GM19328 (cell line): ENCODE data around the gene AATK.
"Not testable (repeated sequence)": the region's sequence is repeated elsewhere in the genome, so short reads cannot be mapped to it uniquely, and the experiment has no call there.

Experiments used
- ATAC-seq: cut with Tn5 transposase; IDR thresholded peaks from one replicate; pipeline ENCODE4 v1.9.1; 2021; ENCODE audit warnings: mild to moderate bottlenecking, moderate library complexity; ENCODE audit not compliant: unreplicated experiment

AATK gene

GRCh38 chr17:81148571-81148970 lies 17.4 kb downstream of the AATK start:
- no peak for ATAC-seq

GRCh38 chr17:81147701-81148100 lies 18.3 kb downstream of the AATK start:
- ATAC-seq: no peak

GRCh38 chr17:81146208-81146607 lies 19.8 kb downstream of the AATK start:
- not testable (repeated sequence) for ATAC-seq

GRCh38 chr17:81144423-81144781 lies 21.6 kb downstream of the AATK start:
- ATAC-seq: no peak

GRCh38 chr17:81143717-81144422 lies 22.2 kb downstream of the AATK start:
- no peak for ATAC-seq

GRCh38 chr17:81143200-81143527 lies 22.9 kb downstream of the AATK start:
- no peak for ATAC-seq

GRCh38 chr17:81142301-81143199 lies 23.5 kb downstream of the AATK start:
- no peak for ATAC-seq

- ATAC-seq: no peak
Observed at GRCh38 chr17:81140695-81141094, 25.3 kb downstream of the AATK start.

- no peak for ATAC-seq
Observed at GRCh38 chr17:81140018-81140417, 26.0 kb downstream of the AATK start.

GRCh38 chr17:81139428-81139827 lies 26.6 kb downstream of the AATK start:
- no peak for ATAC-seq

- ATAC-seq: no peak
Observed at GRCh38 chr17:81138500-81138899, 27.5 kb downstream of the AATK start.

GRCh38 chr17:81138083-81138482 lies 27.9 kb downstream of the AATK start:
- ATAC-seq: no peak

GRCh38 chr17:81137248-81137647 lies 28.8 kb downstream of the AATK start:
- ATAC-seq: no peak

- ATAC-seq: no peak
Observed at GRCh38 chr17:81136366-81136765, 29.7 kb downstream of the AATK start.

- no peak for ATAC-seq
Observed at GRCh38 chr17:81135505-81136278, 30.3 kb downstream of the AATK start.

- no peak for ATAC-seq
Observed at GRCh38 chr17:81134064-81134781, 31.8 kb downstream of the AATK start.

GRCh38 chr17:81132770-81133723 lies 33.0 kb downstream of the AATK start:
- no peak for ATAC-seq

- no peak for ATAC-seq
Observed at GRCh38 chr17:81132197-81132540, 33.9 kb downstream of the AATK start.

- ATAC-seq: no peak
Observed at GRCh38 chr17:81131486-81132196, 34.4 kb downstream of the AATK start.
